ENCODE measurements around the gene ASAP3.

GRCh38 chr1:23394684-23395083 is 89.3 kb downstream of the ASAP3 start:
- TF ChIP-seq, protein P1, sequence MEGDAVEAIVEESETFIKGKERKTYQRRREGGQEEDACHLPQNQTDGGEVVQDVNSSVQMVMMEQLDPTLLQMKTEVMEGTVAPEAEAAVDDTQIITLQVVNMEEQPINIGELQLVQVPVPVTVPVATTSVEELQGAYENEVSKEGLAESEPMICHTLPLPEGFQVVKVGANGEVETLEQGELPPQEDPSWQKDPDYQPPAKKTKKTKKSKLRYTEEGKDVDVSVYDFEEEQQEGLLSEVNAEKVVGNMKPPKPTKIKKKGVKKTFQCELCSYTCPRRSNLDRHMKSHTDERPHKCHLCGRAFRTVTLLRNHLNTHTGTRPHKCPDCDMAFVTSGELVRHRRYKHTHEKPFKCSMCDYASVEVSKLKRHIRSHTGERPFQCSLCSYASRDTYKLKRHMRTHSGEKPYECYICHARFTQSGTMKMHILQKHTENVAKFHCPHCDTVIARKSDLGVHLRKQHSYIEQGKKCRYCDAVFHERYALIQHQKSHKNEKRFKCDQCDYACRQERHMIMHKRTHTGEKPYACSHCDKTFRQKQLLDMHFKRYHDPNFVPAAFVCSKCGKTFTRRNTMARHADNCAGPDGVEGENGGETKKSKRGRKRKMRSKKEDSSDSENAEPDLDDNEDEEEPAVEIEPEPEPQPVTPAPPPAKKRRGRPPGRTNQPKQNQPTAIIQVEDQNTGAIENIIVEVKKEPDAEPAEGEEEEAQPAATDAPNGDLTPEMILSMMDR (IDR thresholded peaks at IDR 0.05; ENCODE audit: low read depth, low read length) = no peak
- no peak for TF ChIP-seq EZH2phosphoT487 (IDR thresholded peaks at IDR 0.05; ENCODE audit: low read depth)
